Stimulated activated CD8-positive, alpha-beta memory T cell treated with anti-CD3 and anti-CD28 coated beads, Interleukin-12 subunit alpha, Interleukin-12 subunit beta, amount 100 ng/mL, for 24 hours (primary cell): ENCODE measurements around the gene MIEN1.
"Not testable (repeated sequence)": the region's sequence is repeated elsewhere in the genome, so short reads cannot be mapped to it uniquely, and the experiment has no call there.

ENCODE experiments used
- DNase-seq: peaks from one replicate; pipeline ENCODE4 v3.0.0-alpha.2; 2020; ENCODE audit errors: extremely low read depth

MIEN1 gene

DNA sequence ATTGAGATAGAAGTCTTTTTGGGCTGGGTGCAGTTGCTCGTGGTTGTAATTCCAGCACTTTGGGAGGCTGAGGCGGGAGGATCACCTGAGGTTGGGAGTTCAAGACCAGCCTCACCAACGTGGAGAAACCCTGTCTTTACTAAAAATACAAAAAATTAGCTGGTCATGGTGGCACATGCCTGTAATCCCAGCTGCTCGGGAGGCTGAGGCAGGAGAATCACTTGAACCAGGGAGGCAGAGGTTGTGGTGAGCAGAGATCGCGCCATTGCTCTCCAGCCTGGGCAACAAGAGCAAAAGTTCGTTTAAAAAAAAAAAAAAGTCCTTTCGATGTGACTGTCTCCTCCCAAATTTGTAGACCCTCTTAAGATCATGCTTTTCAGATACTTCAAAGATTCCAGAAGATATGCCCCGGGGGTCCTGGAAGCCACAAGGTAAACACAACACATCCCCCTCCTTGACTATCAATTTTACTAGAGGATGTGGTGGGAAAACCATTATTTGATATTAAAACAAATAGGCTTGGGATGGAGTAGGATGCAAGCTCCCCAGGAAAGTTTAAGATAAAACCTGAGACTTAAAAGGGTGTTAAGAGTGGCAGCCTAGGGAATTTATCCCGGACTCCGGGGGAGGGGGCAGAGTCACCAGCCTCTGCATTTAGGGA is 31.0 kb downstream of the MIEN1 start:
- DNase-seq, result not testable (repeated sequence)

DNA sequence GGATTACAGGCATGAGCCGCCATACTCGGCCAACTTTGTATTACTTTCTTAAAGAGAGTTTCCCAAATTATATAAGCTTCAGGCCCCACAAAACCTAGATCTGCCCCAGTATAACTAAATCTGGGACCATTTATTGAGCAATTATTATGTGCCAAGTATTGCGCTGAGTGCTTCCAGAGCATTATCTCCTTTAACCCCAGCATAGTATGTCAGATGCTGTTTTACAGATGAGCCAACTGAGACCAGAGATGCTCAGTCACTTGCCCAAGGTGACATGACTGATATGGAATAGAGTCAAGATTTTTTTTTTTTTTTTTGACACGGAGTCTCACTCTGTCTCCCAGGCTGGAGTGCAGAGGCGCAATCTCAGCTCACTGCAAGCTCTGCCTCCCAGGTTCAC is 32.4 kb downstream of the MIEN1 start:
- DNase-seq, result no peak

DNA sequence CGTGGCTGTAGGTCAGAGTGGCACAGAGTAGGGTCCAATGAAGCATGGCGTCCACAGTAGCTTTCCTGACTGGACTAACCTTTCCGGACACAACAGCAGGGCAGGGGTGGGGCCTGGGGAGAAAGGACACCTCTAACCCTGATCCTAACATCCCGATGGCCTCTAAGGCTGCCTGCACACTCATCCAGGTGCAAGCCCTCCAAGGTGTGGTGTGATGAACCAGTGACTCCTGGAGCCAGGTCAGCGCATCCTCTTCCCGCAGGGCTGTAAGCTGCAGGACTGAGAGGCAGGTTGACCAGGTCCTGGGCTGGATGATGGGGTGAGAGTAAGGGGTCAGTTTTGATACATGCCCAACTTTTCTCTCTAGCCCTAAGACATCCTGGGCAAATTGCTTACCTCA is 33.6 kb downstream of the MIEN1 start:
- DNase-seq, result no peak

DNA sequence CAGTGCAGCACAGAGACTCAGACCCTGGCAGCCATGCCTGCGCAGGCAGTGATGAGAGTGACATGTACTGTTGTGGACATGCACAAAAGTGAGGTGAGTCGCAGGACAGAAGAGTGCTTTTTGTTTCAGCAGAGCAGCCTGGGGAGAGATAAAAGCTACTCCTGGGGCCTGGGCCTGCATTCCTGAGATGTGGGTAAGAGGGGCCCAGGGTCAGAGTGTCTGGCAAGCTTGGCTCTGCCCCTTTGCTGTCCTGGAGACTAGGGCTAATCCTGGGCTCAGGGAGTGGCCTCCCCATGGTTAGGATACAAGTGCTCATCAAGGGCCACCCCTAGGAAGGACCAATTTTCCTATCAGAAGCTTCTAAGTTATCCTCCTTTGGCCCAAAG is 35.2 kb downstream of the MIEN1 start:
- DNase-seq, result no peak

DNA sequence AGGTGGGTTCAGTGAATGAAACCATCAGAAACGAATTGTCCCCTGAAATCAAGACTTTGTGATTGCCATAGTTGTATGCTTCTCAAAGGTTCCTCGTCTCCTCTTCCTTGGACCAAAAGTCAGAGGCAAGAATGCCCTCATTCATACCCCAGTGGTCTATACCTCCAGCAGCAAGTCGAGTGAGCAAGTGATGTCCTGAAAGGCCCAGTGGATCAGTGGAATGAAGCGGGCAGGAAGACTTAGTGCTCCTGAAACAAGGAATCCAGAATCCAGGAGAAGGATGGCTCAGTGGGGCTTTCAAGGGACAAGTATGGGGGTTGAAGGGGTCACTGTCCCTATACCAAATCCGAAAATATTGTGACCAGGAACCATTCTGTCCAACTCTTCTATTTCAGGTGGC is 35.7 kb downstream of the MIEN1 start:
- DNase-seq, result no peak

DNA sequence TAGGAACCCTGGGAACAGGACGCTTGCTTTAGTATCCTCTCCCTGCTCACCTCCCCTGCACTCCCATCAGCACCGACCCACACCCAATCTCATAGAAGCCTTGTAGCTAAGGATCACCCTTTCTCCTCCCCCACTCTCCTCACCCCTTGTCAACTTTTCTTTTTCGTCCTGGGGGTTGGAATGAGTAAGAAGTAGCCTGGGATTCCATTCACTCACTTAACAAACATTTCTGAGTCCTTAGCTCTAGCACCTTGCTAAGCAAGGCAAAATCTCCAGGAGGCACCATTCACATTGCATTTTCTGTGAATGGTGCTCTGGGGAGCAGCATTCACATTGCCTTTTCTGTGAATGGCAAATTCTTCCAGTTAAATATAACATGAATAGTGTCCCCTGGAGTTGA is 41.4 kb downstream of the MIEN1 start:
- no peak for DNase-seq

DNA sequence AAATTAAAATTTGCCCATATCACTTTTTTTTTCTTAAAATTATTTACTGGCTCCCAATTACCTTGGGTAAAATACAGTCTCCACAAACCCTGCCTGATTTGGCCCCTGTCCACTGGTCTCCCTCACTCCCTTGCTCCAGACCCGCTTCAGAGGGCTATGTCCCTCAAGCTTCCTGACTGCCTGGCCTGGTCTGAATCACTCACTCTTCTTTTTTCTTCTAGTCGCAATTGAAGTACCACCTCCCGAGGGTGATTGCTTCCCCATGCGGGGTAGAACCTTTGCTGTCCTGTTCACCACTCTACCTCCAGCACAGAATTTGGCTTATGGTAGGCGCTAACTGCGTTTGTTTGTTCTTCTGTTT is 41.9 kb downstream of the MIEN1 start:
- DNase-seq, result no peak

DNA sequence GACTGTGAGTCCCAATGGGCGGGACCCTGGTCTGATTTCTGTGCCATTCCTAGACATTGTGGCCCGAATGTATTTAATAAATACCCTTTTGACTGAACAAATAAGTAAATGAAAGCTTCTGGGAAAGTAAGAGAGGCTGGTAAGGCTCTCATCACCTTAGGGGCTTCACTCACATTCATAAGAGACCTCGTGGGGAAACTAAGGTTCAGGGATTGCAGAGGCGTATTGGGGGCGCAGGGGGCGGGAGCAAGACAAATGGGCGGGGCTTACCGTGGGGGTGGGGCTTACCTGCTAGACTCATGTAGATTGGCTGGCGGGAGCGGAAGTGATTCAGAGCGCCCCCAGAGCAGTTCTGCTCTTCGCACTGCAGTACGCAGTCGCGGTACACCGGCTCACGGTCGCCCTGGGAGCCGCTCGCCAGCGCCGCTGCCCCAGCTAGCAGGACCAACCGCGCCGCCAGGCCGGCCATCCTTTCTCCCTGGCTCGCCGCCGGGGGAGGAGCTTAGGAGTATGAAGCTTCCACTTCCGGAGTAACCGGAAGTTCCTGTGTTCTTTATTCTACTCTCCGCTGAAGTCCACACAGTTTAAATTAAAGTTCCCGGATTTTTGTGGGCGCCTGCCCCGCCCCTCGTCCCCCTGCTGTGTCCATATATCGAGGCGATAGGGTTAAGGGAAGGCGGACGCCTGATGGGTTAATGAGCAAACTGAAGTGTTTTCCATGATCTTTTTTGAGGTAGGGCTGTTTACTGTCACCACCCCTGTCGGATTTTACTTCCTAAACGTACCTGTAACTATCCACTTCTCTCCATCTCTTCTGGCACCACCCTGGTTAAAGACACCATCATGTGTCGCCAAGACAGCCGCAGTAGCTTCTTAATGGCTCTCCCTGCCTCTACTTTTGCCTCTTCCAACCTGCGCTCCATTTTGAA is 42.5 kb downstream of the MIEN1 start, which contains the start of gene PGAP3:
PGAP3 (minus strand) TSS at position 512 of the 929 bp plus-strand sequence; CDS start at position 469, 43 bp downstream.
- DNase-seq, result peak; percentile 72

DNA sequence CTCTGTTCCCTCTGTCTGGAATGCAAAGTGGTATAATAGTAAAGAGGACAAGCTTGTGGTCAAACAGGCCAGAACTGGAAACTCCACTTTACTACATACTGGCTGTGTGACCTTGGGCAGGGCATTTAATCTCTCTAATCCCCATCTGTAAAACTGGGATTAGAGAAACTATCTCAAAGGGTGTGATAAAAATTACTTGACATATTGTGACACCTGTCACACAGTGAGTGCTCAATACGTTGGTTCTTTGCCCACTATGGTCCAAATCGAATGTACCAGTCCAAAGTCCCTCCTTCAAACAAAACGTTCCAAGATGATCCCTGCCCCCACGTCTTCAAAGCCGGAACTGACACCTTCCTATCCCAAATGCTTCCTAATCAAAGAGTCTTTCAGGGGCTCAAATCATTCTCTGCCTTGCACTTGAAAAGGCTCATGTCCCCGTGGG is 43.2 kb downstream of the MIEN1 start:
- no peak for DNase-seq

DNA sequence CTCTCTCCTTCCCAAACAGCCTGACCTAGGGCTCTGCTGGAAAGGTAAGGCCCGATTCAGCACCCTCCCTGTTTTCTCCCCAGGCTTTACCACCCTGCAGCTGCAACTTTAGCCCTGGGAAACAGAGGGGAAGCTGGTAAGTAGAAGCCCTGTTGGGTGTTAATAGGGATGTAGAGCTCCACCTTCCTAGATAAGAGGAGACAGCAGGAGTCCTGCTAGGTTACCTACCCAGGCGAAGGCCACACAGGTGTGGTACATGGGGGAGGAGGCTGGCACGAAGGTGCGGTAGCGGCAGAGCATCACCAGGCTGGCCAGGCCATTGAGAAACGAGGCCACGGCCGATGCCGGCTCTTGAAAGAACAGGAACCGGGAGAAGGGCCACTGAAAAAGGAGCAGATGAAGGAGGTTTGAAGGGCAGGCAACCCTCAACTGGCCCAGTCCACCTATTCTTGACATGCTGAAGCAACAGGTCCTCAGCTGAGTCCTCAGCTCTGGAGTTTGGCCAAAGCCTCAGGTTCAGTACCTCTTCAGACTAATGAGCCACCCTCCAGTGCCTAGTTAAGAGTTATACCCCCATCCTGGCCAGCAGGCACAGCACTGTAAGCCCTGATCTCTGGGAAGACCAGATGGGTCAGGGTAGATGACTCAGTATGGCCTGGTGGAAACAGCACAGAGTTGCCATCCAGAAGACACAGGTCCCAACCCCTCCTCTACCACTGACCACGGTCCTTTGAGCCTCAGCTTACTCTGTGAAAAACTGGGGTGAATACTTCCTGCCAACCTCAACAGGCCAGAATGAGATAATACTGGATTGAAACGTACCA is 45.8 kb downstream of the MIEN1 start:
- no peak for DNase-seq

DNA sequence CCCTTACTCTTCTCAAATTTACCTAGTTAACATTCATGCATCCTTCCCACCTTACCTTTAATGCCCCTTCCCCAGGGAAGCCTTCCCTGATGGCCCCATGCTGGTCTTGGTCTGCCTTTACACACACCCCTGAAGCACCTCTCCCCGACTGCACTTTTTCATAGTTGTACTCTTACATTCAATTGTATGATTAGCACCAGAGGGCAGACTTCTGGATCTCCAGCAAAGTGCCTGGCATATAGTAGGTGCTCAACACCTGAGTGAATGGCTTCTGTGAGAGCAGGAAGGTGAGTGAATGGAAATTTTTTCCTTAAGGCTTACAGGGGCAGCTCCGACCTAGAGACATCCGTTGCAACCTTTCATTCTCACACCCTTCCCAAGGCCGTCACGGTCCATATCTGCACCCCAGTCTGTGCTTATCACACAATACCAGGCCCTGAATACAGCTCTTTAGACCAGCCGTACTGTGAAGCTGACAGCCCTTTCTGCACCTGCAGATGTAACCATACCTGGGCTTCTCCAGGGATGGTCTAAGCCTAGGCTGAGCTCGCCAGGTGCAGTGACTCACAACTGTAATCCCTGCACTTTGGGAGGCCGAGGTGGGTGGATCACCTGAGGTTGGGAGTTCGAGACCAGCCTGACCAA is 46.9 kb downstream of the MIEN1 start:
- no peak for DNase-seq

DNA sequence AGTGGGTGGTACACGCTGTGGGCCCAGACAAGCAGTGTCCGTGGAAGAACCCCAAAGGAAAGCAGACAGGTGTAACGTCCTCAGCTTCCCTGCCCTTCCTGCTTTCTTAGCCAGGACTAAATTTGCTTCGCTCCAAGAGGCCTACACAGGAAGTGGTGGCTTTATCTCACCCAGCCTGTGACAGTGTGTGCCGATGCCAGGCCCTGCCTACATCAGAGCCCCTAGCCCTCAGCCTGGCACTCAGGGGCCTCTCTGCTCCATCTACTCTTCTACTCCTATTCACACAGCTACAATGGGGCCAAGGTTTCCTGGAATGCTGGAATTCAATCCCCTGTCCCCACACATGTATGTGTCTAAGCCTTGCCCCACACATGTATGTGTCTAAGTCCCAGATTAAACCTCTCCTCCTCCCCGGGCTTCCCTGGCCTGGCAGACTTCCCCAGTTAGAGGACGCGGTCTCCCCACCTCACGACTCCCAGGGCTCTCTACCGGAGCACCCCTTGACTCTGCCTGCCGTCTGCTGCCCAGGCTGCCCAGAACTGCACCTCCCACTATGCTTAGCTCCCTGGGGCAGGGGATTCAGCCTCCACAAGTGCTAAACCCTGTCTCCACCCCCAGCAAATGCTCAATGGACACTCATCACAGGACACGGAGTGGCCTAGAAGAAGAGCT is 50.7 kb downstream of the MIEN1 start:
- no peak for DNase-seq
